Measurements from ENCODE around the gene ACLY.
A peak's percentile ranks its signal among the peaks of the same experiment; 100 is the strongest.
"Not testable (repeated sequence)": the region's sequence is repeated elsewhere in the genome, so short reads cannot be mapped to it uniquely, and the experiment has no call there.

Gene ACLY

DNA sequence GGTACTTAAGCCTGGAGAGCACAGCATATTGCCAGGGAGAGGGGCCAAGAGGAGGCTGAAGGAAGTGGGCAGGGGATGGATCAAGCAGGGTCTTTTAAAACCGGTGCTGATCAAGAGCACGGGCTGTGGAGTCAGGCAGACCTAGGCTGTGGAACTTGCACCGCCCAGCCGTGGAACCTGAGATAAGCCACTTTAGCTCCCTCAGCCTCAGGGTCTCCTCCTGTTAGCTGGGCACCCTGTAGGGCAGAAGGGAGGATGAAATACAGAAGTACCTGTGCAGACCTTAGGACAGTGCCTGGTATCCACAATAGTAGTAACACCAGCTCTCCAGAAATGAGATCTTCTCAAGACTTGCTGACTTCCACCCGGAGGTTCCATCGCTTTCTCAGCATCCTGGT is 20.9 kb upstream of the ACLY start:
- DNase-seq (ENCODE audit: low read depth), result no peak

DNA sequence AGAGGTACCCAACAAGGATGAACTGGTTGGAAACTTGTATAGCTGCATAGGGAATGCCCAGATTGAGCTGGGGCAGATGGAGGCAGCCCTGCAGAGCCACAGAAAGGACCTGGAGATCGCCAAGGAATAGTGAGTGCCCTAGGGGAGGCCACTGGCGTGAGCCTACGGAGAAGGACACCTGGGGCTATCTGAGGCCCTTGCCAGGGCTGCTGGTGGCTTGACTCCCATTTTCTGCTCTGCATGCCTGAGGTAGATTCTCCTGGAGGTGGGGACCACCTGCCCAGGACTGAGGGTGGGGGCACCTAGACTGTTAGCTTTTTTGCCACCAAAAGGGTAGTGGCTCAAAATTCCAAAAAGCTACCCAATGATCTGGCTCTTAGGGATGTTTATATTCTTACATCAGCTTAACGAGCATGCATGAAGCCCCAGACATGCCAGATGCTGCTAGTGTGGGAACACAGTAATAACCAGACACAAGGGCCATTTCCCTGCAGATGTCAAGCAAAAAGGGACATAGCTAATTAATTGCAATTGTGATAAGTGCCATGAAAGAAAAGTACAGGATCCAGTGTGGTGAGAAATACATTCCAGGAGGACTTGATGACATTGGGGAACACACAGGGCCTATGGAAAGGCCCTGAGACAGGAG is 20.4 kb upstream of the ACLY start:
- no peak for DNase-seq (ENCODE audit: low read depth)

GRCh38 chr17:41937970-41938954 is 19.5 kb upstream of the ACLY start:
- no peak for DNase-seq (ENCODE audit: low read depth)

- no peak for DNase-seq (ENCODE audit: low read depth)
Measured at GRCh38 chr17:41935641-41936040, 16.9 kb upstream of the ACLY start.

- no peak for DNase-seq (ENCODE audit: low read depth)
Measured at GRCh38 chr17:41932816-41933389, 14.2 kb upstream of the ACLY start.

DNA sequence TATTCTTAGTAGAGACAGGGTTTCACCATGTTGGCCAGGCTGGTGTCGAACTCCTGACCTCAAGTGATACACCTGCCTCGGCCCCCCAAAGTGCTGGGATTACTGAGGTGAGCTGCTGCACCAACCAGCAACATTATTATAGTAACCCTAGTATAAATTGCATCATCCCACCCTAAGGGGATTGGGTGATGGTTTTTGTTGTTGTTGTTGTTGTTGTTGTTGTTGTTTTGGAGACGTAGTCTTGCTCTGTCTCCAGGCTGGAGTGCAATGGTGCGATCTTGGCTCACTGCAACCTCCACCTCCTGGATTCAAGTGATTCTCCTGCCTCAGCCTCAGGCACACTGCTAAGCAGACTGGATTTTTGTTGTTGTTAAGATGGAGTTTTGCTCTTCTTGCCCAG is 13.0 kb upstream of the ACLY start:
- DNase-seq (ENCODE audit: low read depth), result not testable (repeated sequence)

- DNase-seq (ENCODE audit: low read depth), result not testable (repeated sequence)
Measured at GRCh38 chr17:41930833-41931156, 12.0 kb upstream of the ACLY start.

DNA sequence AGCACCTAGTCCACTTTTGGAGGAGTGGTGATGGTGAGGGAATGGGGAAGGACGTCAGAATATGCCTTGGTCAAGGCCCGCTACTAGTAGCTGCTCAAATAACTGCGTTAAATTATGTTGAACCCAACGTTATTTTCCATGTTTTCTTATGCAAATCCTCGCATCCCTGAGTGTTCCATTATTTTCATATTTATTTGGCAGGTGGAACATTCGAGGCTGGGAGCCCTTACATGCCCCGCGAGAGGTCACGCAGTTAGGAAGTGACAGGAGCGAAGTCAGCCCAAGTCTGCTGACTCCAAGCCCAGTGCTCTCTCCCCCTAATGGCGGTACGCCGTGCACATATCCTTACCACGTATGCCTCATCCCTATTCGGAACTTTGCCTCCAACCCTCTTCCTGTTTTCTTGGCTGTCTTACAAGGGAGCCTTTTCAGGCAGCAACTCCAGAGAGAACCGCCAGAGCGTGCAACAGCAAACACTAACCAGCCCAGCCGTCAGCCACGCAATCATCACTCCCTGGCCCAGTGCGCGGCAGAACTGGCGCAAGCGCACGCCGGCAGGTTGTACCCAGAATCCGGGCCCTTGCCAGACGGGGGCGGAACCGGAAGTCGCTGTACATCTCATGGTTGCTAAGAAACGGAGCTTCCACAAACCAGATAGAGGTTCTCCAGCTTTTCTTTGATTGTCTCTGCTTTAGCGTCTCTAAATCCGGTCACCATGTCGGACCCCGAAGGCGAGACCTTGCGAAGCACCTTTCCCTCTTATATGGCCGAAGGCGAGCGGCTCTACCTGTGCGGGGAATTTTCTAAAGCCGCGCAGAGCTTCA is 11.5 kb upstream of the ACLY start, which contains the start of gene ODAD4:
Gene ODAD4 (plus strand): TSS at position 609 of the 824 bp plus-strand sequence. CDS start 107 bp downstream, at position 716.
- peak; percentile 96 for DNase-seq (ENCODE audit: low read depth)

GRCh38 chr17:41928693-41929251 is 10.0 kb upstream of the ACLY start:
- no peak for DNase-seq (ENCODE audit: low read depth)

DNA sequence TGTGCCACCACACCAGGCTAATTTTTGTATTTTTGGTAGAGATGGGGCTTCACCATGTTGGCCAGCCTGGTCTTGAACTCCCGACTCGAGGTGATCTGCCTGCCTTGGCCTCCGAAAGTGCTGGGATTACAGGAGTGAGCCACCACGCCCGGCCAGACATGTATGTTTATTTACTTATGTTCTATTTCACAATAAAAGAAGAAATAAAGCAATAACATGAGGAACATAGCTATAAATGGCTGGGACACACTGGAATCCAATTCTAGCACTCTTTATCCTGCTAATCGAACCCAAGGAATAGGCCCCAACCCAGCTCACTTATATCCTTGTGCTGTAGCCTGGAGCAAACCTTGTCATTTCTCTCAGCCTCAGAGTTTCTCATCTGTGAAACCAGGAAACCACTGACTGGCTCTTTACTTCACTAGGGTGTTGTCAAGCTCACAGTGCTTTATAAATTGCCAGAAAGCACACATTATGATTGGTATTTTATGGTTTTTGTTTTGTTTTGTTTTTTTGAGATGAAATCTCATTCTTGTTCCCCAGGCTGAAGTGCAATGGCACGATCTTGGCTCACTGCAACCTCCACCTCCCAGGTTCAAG is 7.3 kb upstream of the ACLY start:
- DNase-seq (ENCODE audit: low read depth), result no peak

GRCh38 chr17:41920580-41920955 is 1.8 kb upstream of the ACLY start:
- no peak for DNase-seq (ENCODE audit: low read depth)

DNA sequence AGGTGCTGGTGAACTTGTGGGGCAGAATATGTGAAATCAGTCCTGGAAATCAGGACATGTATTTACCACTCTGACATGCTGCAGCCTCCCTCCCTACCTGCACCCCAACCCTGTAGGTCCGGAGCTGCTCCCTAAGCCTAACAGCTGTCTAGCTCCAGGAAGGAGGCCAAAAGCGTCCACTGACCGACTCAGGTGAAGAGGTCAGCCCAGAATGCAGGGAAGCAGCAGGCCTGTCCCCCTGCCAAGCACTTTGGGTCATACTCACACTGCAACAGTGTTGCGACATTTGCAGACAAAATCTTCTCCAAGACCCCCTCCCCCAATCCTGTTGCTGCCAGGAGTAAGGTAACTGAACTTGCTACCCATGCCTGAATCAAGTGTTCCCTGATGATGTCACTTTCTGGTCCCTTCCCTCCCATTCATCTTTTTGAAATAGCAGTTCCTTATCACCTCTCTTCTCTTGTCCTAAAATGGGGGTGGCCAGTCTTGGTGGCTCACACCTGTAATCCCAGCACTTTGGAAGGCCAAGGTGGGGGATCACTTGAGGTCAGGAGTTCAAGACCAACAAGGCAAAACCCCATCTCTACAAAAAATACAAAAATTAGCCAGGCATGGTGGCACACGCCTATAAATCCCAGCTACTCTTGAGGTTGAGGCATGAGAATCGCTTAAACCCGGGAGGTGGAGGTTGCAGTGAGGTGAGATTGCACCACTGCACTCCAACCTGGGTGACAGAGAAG is 1.3 kb upstream of the ACLY start:
- DNase-seq (ENCODE audit: low read depth), result no peak

GRCh38 chr17:41919165-41919817 is 540 bp upstream of the ACLY start:
- DNase-seq (ENCODE audit: low read depth), result no peak

- peak; percentile 27 for DNase-seq (ENCODE audit: low read depth)
Measured at GRCh38 chr17:41917679-41918313, 955 bp downstream of the ACLY start.

DNA sequence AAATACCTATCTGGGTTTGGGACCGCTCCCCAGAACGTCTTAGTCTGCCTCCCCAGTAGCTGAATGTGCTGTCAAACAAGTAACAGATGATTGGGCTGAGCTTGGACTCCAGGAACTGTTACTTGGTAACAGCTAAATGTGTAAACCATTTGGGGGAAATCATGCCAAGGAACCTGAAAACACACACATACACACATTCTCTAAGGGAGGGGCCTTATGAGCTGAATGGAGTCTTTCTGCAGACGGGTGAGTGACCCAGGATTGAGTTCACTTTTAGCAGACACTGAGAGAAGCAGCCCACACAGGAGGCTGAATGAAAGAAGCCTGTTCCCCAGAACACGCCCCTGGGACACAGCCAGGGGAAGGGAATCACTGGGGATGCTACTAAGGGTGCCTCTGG is 1.6 kb downstream of the ACLY start:
- DNase-seq (ENCODE audit: low read depth), result no peak

DNA sequence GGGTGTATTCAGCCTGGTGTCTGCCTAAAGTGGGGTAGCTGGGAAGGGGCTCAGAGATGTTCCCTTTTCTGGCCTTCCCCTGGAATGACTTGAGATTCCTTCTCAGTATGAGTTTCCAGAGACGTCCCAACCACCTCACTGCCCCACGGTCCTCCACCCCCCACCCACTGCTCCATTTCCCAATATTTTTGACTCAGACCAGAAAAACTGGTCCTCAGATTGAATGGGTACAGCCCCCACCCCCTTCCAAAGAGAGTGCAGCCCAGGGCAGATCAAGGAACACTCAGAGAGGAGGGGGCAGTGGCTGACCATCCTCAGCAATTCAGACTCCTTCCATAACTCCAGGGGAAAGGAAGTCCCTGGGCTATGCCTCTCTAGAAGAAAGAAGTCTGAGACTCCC is 3.2 kb downstream of the ACLY start:
- DNase-seq (ENCODE audit: low read depth), result no peak

DNA sequence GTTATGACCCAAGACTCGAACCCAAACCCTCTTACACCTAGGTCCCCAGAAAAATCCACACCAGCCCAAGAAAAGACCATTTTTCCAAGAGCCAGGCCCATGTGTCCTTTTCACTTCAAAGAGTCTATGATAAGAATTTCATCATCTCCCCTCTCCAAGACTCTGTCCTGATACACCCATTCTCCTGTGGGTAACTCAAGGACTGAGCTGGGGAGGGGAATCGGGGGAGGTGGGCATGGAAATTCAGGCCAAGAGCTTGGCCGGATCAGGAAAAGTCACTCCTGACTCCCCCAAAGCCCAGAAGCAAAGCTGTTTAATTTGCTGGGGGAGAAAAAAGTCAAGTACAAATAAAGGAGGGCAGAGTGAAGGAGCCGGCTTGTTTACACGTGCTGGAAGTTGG is 3.7 kb downstream of the ACLY start:
- DNase-seq (ENCODE audit: low read depth), result no peak

DNA sequence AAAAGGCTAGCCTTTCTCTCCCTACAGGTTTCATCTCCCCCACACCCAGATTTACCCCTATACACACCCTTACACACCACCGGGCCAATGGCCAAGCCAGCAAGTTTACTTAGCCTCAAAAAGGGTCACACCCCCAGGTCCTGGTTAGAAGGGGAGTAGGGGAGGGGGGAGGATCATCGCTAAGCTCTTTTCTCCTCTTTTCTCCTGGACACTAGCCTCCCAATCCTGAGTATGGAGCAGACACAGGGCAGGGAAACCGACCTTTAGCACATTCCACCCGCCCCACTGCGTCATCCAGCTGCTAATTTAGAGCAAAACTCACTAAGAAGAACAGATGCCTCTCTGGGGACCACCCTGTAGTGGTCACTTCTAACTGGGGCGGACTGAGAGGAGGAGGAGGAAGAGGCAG is 4.4 kb downstream of the ACLY start:
- no peak for DNase-seq (ENCODE audit: low read depth)

- no peak for DNase-seq (ENCODE audit: low read depth)
Measured at GRCh38 chr17:41913798-41914197, 5.0 kb downstream of the ACLY start.

DNA sequence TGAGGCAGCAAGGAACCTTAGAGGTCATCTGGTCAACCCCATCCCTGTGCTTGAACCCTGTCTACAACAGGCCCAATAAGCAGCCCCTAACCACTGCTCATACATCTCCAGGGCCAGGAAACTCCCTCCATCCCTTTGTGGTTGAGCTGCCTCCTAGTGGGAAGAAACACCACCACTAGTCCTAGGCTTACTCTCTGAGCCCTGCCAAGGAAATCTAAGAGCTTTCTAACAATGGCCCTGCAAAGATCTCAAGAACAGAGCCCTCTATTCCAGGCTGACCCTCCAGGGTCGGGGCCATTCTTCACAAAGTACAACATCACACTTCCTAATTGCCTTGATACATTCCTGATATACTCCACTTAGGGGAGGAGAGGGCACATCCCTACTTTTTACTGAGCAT is 5.8 kb downstream of the ACLY start:
- DNase-seq (ENCODE audit: low read depth), result no peak

Measured in T follicular helper cell (primary cell).